NCI-H2227 (cell line): ENCODE measurements around the gene FGFR3.
A peak's percentile ranks its signal among the peaks of the same experiment; 100 is the strongest.

Source experiments
- DNase-seq: peaks from one replicate; lab custom pipeline; 2025; ENCODE audit not compliant: unreplicated experiment; lab: John Stamatoyannopoulos, UW

Gene FGFR3

GRCh38 chr4:1756079-1756478 lies 37.0 kb upstream of the FGFR3 start:
- no peak for DNase-seq

DNA sequence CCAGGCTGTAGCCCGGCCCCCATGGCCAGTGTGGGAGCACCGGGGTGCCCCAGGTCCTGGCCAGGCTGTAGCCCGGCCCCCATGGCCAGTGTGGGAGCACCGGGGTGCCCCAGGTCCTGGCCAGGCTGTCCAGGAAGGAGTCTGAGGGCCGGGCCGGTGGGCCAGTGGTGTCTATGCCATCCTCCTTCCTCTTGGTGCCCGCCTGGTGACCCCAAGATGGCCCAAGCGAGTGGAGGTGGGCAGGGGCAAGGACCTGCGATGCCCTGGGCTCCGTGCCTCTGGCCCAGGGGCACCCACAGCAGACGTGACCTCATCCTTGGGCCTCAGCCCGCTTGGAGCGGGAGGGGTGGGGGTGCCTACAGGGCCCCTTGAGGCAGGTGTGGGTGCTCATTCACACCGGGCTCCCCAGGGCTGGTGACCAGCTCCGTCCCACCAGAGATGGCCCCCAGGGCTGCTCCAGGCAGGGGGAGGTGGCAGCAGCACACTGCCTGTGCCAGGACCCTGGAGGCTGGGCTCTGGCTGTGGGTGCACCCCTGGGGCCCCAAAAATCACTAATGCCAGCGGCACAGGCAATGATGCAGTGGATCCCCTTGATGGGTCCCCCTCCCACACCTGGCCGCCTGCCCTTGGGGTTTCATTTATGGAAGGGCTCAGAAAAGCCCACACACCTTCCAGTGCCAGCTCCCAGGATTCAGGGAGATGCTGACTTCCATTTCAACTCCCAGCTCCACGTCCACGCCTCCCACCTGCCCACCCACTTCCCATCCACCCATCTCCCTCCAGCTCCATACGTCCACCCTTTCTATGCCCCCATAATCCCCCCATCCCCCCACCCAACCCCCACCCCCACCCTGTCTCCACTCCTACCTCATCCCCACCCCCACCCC lies 36.0 kb upstream of the FGFR3 start:
- no peak for DNase-seq

- DNase-seq = no peak
Observed at GRCh38 chr4:1757836-1758235, 35.3 kb upstream of the FGFR3 start.

DNA sequence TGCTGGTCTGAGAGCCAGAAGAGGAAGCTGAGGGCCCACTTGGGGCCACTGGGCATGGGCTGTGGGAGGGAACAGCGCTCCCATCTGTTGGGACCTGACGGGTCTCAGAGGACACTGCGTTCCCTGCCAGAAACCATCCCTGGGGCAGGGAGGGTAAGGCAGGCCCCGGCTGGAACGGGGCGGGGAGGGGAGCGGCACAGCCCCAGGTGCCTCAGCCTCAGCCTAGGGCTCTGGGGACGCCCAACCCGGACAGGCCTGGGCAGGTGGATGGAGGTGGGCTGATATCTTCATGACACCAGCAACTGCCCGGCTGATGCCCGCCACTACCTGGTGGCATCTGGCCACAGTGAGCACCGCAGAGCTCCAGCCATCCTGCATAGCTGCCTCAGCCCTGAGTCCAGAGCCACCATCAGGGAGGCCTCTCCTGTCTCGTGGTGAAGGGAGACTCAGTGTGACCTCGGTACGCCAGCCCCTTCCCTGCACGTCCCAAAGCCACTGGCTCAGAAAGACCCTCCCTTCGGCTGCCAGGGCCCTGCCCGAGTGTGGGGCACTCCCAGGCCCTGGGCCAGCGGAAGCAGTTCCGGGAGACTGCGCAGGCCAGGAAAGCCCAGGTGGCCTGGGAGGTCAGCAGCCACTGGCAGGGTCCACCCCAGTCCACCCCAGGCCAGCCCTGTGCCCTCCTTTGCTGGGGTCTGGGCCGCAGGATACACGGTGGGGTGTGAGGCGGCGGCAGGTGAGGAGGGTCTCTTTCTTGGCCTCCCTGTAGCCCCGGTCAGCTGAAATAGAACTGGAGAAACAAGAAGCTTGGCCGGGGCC lies 34.6 kb upstream of the FGFR3 start:
- DNase-seq = no peak

DNA sequence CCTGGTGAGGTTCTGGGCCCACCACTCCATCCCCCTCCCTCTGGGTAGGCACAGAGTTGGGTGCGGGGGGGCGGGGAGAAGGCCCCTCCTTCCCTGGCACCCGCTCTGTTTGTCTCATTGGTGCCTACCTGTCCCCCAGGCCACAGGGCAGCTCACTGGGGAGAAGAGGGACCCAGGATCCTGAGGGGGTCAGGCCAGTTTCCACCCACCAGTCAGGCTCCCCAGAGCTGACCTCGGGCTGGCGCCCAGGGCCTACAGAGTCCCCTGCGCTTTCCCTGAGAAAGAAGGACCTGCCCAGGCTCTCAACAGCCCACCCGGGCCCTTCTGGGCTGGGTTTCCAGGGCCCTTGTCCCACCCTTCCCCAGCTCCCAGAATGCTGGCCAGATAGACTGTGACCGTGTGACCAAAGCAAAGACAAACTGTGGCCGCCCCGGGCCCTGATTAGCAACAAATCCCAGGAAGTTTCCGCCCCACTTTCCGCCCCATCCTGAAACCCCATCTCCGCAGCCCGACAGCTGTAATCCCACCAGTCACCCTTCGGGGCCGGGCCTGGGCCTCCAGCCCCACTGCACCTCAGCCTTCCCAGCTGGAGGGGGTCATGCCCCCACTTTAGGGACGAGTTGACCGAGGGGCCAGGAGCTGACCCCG lies 33.8 kb upstream of the FGFR3 start:
- no peak for DNase-seq

DNA sequence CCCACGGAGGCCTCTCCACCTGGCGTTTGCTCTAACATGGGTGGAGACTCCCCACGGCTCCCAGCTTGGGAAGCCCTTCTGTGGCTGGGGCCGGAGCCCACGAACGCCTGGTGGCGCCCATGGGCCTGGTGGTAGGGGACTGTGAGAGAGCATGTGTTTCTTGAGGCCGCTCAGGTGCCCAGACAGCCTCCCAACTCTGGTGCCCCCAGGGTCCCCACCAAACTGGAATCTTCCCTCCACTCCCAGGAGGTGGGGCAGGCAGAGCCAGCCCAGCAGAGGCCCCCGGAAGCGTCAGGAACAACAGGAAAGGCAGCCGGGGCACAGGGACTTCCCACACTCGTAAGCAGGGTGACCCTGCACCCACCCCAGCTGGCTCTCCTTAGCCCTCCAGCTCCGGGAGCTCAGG lies 33.3 kb upstream of the FGFR3 start:
- DNase-seq = no peak

DNA sequence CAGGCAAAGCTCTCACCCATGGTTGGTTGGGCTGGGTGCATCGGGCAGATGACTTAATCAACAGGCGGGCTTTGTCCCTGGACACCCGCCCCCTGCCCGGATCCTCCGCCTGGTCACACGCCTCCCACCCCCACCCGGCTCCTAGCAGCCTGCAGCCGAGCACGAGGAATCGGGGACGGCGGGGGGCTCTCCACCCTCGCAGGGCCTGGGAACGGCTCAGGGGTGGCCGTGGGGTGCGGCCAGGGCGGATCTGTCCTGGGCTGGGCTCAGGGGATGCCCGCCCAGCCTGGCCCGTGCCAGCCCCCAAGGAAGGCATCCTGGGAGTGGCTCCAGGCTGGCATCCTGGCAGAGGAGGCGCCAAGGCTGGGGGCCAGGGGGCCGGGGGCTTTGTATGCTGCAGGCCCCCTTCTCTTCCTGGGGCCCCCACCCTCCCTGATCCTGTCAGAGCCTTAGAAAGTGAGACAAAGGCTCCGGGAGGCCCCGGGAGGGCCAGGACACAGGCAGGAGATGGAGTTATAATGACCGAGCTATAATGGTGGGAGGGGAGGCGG lies 32.5 kb upstream of the FGFR3 start:
- no peak for DNase-seq

DNA sequence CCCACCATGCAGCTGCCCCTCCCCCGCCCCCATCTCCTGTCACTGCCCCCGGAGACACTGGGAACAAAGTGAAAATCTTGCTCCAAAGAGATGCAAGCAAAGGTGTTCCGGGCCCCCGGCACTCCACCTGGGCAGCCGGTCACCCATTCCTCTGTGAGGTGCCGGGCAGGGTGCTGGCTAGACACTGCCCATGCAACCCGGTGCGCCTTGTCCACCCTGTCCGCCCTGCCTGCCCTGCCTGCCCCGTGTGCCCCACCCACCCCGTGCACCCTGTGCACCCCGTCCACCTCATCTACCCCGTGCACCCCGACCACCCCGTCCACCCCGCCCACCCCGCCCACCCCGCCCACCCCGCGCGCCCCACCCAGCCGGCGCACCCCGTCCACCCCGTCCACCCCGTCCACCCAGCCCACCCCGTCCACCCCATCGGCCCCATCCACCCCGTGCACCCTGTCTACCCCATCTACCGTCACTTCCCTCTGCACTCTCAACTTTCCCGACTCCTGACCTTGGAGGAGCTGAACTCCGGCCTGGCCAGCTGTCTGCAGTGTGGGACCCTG lies 31.9 kb upstream of the FGFR3 start:
- DNase-seq = no peak

GRCh38 chr4:1762264-1763010 lies 30.7 kb upstream of the FGFR3 start:
- no peak for DNase-seq

DNA sequence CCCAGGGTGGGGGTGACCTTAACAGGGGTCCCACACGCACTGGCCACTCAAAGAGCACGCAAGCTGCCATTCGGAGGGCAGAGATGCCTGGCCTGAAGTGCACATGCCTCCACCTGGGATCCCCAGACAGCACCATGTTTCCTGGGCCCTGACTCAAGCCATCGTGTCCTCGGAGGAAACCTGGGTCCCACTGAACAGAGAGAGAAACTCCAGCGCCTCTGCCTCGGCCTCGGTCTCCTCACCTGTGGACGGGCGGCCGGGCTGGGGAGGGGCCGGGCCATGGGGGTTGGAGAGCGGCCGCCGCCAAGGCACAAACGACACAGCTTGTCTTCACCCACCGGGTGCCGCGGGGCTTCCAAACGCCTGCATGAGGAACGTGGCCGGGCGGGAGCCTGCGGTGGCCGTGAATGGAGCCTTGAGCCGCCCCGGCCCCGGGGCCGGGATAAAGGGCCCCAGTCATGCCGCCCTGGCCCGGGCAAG lies 30.0 kb upstream of the FGFR3 start:
- DNase-seq = no peak

GRCh38 chr4:1763550-1764080 lies 29.5 kb upstream of the FGFR3 start:
- DNase-seq = no peak

GRCh38 chr4:1764670-1765069 lies 28.4 kb upstream of the FGFR3 start:
- no peak for DNase-seq

GRCh38 chr4:1765409-1766072 lies 27.6 kb upstream of the FGFR3 start:
- DNase-seq = no peak

GRCh38 chr4:1766106-1767060 lies 26.7 kb upstream of the FGFR3 start:
- DNase-seq = no peak

DNA sequence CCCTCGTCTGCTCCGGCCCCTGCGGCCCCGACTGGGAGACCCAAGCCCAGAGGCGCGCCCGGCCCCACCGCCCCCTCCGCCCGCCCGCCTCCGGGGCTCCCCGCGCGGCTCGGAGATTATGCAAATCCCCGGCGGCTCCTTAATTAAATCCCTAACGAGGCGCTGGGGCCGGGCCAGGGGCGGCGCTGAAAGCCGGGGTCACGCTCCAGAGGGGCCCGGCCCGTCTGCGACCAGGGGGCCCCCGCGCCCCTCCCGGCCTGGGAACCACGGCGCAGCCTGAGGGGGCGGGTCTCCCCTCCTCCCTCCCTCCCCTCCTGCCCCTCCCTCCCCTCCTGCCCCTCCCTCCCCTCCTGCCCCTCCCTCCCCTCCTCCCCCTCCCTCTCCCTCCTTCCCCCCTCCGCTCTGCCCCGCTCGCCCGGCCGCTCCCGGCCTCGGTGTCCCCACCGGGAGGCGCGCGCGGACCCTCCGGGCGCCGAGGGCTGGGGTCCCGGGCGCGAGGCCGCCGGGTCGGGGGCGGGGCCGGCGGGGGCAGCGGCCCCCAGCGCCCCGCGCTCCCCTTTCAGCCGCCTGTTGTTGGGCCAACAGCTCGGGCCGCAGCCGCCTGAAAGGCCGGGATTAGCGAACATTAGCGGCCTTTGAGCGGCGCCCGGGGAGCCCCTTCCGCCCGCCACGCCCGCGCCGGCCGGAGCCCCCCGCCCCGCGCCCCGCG lies 25.9 kb upstream of the FGFR3 start:
- DNase-seq = peak; percentile 20

DNA sequence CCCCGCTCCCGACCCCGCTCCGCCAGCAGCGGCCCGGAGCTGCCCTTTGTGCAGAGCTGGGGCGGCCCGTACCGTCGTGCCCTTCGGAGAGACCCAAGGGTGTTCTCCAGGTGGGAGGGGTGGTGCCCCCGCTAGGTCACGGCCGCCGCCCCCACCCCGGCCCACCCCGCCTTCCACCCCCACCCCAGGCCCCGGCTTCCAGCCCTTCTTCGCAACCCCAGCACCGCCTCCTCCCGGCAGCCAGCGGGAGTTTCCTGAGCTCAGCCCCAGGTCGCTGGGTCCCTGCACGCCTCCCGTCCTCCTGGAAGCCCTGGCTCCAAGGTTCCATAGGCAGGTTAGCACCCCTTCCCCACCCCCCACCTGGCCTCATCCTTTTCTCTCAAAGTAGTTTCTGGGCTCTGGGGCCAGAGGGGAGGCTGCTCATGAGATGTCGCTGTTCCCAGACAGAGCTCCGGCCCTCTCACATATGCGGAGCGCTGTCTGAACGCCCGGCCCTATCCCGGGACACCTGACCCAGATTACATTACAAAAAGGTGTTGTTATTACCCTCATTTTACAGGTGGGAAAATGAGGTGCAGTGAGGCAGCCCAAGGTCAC lies 25.2 kb upstream of the FGFR3 start:
- DNase-seq = peak; percentile 26

- DNase-seq = no peak
Observed at GRCh38 chr4:1768367-1769034, 24.6 kb upstream of the FGFR3 start.
